PC-9 (cell line): Measurements from ENCODE around the gene SLC39A13. TPM values are rescaled to one million over a fixed set of nuclear protein-coding genes. Genes with fewer than 3 reads are reported as not detected.

Experiments
- BruUV-seq: library from RNA; stranded (reverse); fragments of 400-500 nt; replicated peaks from 2 replicates; lab custom pipeline; 2021; lab: Mats Ljungman, UMichigan
- CTCF ChIA-PET: fragments of 300-600 bp; sonication (Branson Sonifier 250); formaldehyde crosslinking; loops from one replicate; lab custom pipeline; 2022; ENCODE audit warnings: antibody characterized with exemption; lab: Charles Lee
- POLR2A ChIA-PET: fragments of 300-600 bp; sonication (Branson Sonifier 250); formaldehyde crosslinking; loops from one replicate; lab custom pipeline; 2022; ENCODE audit warnings: antibody characterized with exemption; ENCODE audit not compliant: unreplicated experiment; lab: Charles Lee
- DNase-seq, 2 experiments: peaks; one replicate each; pipeline versions ENCODE4 v3.0.0 to v3.0.0-alpha.2; 2015 to 2022; ENCODE audit warnings: mixed read lengths in 1 of 2
- H2AFZ ChIP-seq: fragments of 200-600 bp; sonication (generic); 2 replicates; pipeline ENCODE4 v1.8.1; 2017; ENCODE audit warnings: antibody characterized with exemption
- H3F3A ChIP-seq: fragments of 200-600 bp; sonication (generic); 2 replicates; pipeline ENCODE4 v1.8.1; 2017; ENCODE audit warnings: antibody characterized with exemption, mild to moderate bottlenecking, low read depth; ENCODE audit not compliant: insufficient read depth
- H3K27ac ChIP-seq: fragments of 200-600 bp; sonication (generic); 2 replicates; pipeline ENCODE4 v1.6.1; 2016; ENCODE audit warnings: mixed run types
- H3K27me3 ChIP-seq: fragments of 200-600 bp; sonication (generic); 2 replicates; pipeline ENCODE4 v1.6.1; 2016; ENCODE audit warnings: low read depth, mixed run types; ENCODE audit not compliant: insufficient read depth
- H3K36me3 ChIP-seq: fragments of 200-600 bp; sonication (generic); 2 replicates; pipeline ENCODE4 v1.6.1; 2016; ENCODE audit warnings: low read depth, mixed run types
- H3K4me1 ChIP-seq: fragments of 200-600 bp; sonication (generic); replicated peaks from 2 replicates; pipeline ENCODE4 v1.6.1; 2016; ENCODE audit warnings: mixed run types; ENCODE audit not compliant: insufficient read depth
- H3K4me2 ChIP-seq: fragments of 200-600 bp; sonication (generic); 2 replicates; pipeline ENCODE4 v1.6.1; 2017; ENCODE audit warnings: mixed run types
- H3K4me3 ChIP-seq: fragments of 200-600 bp; sonication (generic); 2 replicates; pipeline ENCODE4 v1.6.1; 2016; ENCODE audit warnings: mixed run types
- H3K79me2 ChIP-seq: fragments of 200-600 bp; sonication (generic); 2 replicates; pipeline ENCODE4 v1.6.1; 2017; ENCODE audit warnings: low read depth, mixed run types
- H3K9me2 ChIP-seq: fragments of 200-600 bp; sonication (generic); 2 replicates; pipeline ENCODE4 v1.8.1; 2017; ENCODE audit warnings: mild to moderate bottlenecking; ENCODE audit not compliant: insufficient read depth
- H3K9me3 ChIP-seq: fragments of 200-600 bp; sonication (generic); 2 replicates; pipeline ENCODE4 v1.8.1; 2016; ENCODE audit warnings: low read depth; ENCODE audit not compliant: insufficient read depth
- H4K20me1 ChIP-seq: fragments of 200-600 bp; sonication (generic); 2 replicates; pipeline ENCODE4 v1.8.1; 2017; ENCODE audit not compliant: insufficient read depth
- EZH2 ChIP-seq: fragments of 200-600 bp; sonication (generic); IDR thresholded peaks from 2 replicates; pipeline ENCODE4 v1.8.0; 2017; ENCODE audit warnings: antibody characterized with exemption, low read depth
- intact Hi-C: fragments of 100-400 bp; cut with micrococcal nuclease; formaldehyde crosslinking; loops from one replicate; pipeline ENCODE4 v1.10.0; 2022; ENCODE audit not compliant: unreplicated experiment
- total RNA-seq: library from RNA; stranded (reverse); gene quantifications from 2 replicates; pipeline ENCODE4 v1.2.3, GENCODE V29; 2021
- TF ChIP-seq, protein P1 (sequence below): fragments of 200-600 bp; sonication (generic); conservative IDR thresholded peaks from 2 replicates; pipeline ENCODE4 v1.6.1; 2017; ENCODE audit warnings: mixed run types, antibody characterized with exemption, mild to moderate bottlenecking, moderate library complexity

The SLC39A13 gene
- total RNA-seq, 1 experiment from 2014 or later, result 28.8 TPM

DNA sequence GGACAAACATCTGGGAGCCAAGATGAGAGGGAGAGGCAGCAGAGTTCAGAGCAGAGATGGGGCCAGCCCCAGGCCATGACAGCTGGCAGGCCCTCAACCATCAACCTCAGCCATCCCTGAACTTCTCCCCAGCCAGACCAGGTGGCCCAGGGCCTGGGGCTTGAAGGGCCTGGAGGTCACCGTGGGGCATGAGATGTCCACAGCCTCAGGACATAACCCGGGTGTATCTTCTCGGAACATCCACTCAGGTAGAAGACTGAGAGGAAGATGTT is 12.4 kb upstream of the SLC39A13 start:
- Histone ChIP-seq H3K36me3 (no peaks in the 10 kb centered on the region), H3K9me2 (no peaks in the 10 kb centered on the region), H4K20me1 (no peaks in the 10 kb centered on the region), H3K4me1 (no peaks in the 10 kb centered on the region), H3K27ac (no peak overlapping the region), H3K9me3 (no peaks in the 10 kb centered on the region), H3K27me3 (no peaks in the 10 kb centered on the region), H3K4me2 (no peak overlapping the region), H3F3A (peaks cover 6% of the 10 kb centered on the region; the same call in 1 of the 2 replicates), H2AFZ (no peak overlapping the region), H3K4me3 (no peak overlapping the region), H3K79me2 (no peaks in the 10 kb centered on the region)
- intact Hi-C loops, result no loop called here
- CTCF ChIA-PET, result no interaction called here
- TF ChIP-seq, protein P1, sequence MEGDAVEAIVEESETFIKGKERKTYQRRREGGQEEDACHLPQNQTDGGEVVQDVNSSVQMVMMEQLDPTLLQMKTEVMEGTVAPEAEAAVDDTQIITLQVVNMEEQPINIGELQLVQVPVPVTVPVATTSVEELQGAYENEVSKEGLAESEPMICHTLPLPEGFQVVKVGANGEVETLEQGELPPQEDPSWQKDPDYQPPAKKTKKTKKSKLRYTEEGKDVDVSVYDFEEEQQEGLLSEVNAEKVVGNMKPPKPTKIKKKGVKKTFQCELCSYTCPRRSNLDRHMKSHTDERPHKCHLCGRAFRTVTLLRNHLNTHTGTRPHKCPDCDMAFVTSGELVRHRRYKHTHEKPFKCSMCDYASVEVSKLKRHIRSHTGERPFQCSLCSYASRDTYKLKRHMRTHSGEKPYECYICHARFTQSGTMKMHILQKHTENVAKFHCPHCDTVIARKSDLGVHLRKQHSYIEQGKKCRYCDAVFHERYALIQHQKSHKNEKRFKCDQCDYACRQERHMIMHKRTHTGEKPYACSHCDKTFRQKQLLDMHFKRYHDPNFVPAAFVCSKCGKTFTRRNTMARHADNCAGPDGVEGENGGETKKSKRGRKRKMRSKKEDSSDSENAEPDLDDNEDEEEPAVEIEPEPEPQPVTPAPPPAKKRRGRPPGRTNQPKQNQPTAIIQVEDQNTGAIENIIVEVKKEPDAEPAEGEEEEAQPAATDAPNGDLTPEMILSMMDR, result no peak
- no TSS peak for BruUV-seq
- no peak for DNase-seq
- POLR2A ChIA-PET, result no interaction called here

DNA sequence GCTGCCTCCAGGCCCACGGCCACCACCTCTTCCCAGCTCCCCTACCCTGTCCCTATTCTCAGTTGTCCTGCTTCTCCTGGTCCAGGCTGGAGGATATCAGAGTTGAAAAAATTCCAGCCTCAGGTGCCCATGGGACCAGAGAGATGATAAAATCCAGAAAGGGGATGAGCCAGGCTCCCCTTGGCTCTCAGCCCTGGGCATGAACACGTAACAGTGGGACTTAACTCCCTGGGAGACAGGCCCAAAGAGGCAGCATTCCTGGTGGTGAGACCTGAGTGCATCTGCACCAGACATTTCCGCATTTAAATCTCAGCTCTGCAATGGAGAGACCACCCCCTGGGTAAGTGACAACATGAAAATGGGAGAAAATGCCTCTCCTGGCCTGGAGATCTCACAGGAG is 10.4 kb upstream of the SLC39A13 start:
- Histone ChIP-seq H3K36me3 (no peaks in the 10 kb centered on the region), H3K4me2 (no peak overlapping the region), H3K9me3 (no peaks in the 10 kb centered on the region), H4K20me1 (no peaks in the 10 kb centered on the region), H3K4me1 (no peaks in the 10 kb centered on the region), H3K27me3 (no peaks in the 10 kb centered on the region), H3F3A (peaks cover 11% of the 10 kb centered on the region), H3K27ac (no peak overlapping the region), H3K4me3 (no peak overlapping the region), H3K9me2 (no peaks in the 10 kb centered on the region), H3K79me2 (no peaks in the 10 kb centered on the region), H2AFZ (no peak overlapping the region)
- intact Hi-C loops, result no loop called here
- no peak for DNase-seq
- POLR2A ChIA-PET, result no interaction called here
- BruUV-seq, result no TSS peak
- CTCF ChIA-PET, result no interaction called here
- TF ChIP-seq EZH2, result no peak
- TF ChIP-seq, protein P1, result no peak

DNA sequence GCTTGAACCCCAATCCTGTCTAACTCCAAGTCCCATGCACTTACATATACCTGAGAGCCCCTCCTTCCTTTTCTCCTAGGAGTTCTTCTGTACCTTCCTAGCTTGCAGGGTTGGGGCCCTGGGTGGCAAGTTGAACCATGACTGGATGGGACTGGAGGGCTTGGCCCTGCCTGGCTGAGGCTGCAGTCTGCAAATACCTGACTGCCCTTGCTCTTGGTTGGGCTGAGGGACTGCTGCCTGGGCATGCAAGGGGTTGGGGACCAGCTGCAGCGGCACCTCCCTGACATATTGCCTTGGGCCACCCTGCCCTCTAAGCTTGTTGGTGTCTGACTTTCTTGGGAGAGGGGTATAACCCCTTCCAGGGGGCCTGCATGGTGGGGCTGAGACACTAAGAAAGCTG is 9.8 kb upstream of the SLC39A13 start:
- Histone ChIP-seq H3K4me2 (no peak overlapping the region), H3K27me3 (no peaks in the 10 kb centered on the region), H3K36me3 (no peaks in the 10 kb centered on the region), H3F3A (peaks cover 11% of the 10 kb centered on the region), H3K79me2 (no peaks in the 10 kb centered on the region), H2AFZ (no peak overlapping the region), H3K27ac (no peak overlapping the region), H3K9me2 (no peaks in the 10 kb centered on the region), H3K4me3 (no peak overlapping the region), H3K4me1 (no peaks in the 10 kb centered on the region), H4K20me1 (no peaks in the 10 kb centered on the region), H3K9me3 (no peaks in the 10 kb centered on the region)
- ChIA-PET CTCF (no interaction called here), POLR2A (no interaction called here)
- no peak for DNase-seq
- intact Hi-C loops, result no loop called here
- TF ChIP-seq, protein P1, result no peak
- TF ChIP-seq EZH2, result no peak
- no TSS peak for BruUV-seq
